GM18951 (cell line): ENCODE measurements around the gene TGOLN2.
"Not testable (repeated sequence)": the region's sequence is repeated elsewhere in the genome, so short reads cannot be mapped to it uniquely, and the experiment has no call there.

Experiments
- POLR2A ChIP-seq: IDR thresholded peaks from 4 replicates; pipeline ENCODE4 v1.6.1; 2011; ENCODE audit warnings: mild to moderate bottlenecking; ENCODE audit not compliant: insufficient read length, insufficient read depth; ENCODE audit errors: extremely low read depth
- in situ Hi-C: fragments of 300-500 bp; cut with MboI; formaldehyde crosslinking; loops from one replicate; pipeline ENCODE4 v1.12.0; 2022; ENCODE audit warnings: low sequenced_read_pairs, mixed read lengths, inconsistent platforms; ENCODE audit not compliant: unreplicated experiment

Gene TGOLN2

DNA sequence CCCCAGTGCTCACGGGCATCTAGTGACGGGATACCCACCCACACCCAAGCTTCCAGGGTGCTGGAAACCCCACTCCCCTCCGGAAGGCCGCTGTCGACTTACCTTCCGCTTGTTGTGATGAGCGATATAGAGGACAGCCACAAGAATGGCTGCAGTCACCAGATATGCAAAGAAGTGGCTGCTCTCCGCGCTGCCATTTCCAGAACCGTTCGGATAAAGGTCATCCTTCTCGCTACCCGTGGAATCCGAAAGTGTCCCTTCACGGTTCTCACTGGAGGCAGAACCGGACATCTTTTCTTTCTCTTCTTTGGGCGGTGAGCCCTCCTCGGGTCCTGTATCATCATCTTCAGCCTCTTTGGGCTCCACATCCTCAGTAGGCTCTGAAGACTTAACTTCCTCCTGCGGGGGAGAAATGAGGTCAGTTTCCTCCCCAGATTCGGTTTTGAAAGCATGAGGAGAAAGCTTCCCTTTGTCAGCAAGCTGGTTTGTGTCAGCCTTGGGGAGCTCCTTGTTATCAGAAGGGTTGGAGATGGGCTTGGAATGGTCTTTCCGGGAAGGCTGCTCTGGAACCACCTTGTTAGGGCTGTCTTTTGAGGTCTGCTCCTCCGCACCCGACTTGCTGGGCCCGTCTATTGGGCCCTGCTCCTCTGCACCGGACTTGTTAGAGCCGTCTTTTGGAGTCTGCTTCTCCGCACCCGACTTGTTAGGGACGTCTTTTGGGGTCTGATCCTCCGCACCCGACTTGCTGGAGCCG is 1.2 kb downstream of the TGOLN2 start:
- in situ Hi-C loops: no loop called here
- TF ChIP-seq POLR2A: no peak

- in situ Hi-C loops: no loop called here
- no peak for TF ChIP-seq POLR2A
These were observed 2.4 kb downstream of the TGOLN2 start for GRCh38 chr2:85325466-85325811.

GRCh38 chr2:85324639-85325465 is 2.9 kb downstream of the TGOLN2 start:
- in situ Hi-C loops: no loop called here

DNA sequence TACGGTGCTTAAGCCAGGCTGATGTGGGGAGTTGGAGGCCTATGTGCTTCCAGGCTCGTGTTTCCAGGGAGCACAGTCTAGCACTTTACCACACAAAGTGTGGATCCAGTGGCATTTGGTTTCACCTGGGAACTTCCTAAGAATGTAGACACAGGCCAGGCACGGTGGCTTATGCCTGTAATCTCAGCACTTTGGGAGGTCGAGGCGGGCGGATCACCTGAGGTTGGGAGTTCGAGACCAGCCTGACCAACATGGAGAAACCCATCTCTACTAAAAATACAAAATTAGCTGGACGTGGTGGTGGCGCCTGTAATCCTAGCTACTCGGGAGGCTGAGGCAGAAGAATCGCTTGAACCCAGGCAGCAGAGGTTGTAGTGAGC is 3.8 kb downstream of the TGOLN2 start:
- in situ Hi-C loops: not testable (repeated sequence)

More at GRCh38 chr2:85324639-85325465, 2.9 kb downstream of the TGOLN2 start:
- no peak for TF ChIP-seq POLR2A

- no peak for TF ChIP-seq POLR2A
- in situ Hi-C loops: no loop called here
These were observed 4.3 kb downstream of the TGOLN2 start for GRCh38 chr2:85323351-85323987.

DNA sequence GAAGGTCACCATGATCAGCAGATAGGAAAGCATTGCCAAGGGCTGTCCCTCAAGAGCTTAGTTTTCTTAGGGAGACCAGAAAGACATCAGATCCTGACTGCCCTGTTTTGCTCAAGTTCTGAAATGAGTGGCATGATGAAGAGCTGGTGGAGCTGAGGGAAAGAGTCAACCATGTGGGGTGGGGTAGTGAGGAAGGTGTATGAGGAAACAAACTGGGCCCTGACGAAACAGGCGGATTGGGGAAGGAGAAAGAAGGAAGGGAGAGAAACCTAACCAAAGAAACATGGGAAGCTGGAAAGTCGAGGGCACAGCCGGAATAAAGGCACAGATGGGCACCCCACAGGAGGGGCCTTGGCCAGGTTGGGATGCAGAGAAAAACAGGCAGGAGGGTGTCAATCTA is 8.0 kb downstream of the TGOLN2 start:
- in situ Hi-C loops: no loop called here
- TF ChIP-seq POLR2A: no peak

DNA sequence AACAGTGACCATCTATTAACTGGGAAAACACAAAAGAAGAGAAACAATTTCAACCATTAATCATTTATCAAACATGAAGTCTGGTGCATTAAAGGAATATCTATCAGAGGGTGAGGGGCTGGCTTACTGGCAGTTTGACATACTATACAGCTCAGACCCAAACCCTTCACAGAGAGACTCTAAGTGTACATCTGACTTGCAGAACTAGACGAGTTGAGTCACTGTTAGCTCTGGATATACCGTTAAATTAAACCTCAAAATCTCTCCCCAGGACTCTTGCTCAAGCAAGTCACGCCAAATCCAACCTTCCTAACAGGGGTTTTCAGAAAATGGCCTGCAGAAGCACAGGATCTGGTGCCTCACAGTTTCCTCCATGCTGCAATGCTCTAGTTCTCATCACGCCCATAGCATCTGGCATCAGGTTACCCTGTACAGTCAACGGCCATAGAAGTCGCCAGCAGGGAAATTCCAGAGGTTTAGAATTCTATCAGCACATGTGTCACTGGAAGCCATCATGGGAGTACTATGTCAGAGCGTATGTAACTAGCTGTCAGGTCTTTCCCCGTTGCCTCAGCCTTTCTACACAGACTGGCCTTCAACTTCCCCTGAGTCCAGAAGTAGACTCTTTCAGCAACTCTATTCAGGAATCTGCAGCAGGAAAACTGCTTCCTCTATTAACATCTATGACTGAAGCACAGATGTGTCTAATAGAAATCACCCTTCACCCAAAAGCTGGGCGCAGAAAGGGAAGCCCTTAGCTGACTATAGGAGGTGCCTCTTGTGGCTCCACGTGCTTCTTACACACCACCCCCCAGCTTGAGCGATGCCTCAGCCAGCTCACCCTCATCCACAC is 9.3 kb downstream of the TGOLN2 start:
- in situ Hi-C loops: no loop called here
- TF ChIP-seq POLR2A: no peak

DNA sequence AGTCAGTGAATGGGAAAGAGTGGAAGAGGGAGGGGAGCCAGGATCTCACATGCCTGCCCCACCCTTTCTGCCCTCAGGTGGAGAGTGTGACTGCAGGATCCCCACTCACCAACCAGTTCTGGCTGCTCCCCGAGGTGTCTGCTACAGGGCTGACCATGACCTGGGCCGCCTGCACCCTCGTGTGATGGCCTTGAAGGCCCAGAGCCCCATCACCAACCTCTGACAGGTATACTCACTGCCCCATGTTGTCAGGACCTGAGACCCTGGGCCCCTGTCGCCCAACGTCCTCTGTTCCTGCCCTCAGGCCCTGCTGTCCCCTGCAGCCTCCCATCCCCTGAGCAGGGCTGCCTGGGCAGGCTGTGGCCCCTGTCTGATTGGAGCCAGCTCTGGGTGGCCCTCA is 11.9 kb downstream of the TGOLN2 start:
- in situ Hi-C loops: not testable (repeated sequence)

DNA sequence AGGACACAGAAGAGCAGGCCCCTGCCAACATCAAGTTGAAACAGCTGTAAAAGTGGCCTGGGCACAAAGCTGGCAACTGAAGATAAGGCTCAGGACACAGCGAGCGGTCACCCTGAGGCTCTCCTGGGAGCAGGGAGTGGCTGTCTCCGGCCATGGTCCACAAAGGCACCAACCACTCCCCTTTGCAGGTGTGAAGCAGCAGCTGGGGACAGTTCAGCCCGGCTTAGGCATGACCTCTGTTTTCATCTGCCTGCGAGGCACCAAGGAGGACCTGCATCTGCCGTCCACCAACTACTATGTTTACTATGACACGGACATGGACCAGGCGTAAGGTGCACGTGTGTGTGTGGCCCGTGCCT is 12.9 kb downstream of the TGOLN2 start:
- in situ Hi-C loops: no loop called here
- TF ChIP-seq POLR2A: no peak

GRCh38 chr2:85312404-85312803 is 15.4 kb downstream of the TGOLN2 start:
- TF ChIP-seq POLR2A: no peak
- in situ Hi-C loops: no loop called here

DNA sequence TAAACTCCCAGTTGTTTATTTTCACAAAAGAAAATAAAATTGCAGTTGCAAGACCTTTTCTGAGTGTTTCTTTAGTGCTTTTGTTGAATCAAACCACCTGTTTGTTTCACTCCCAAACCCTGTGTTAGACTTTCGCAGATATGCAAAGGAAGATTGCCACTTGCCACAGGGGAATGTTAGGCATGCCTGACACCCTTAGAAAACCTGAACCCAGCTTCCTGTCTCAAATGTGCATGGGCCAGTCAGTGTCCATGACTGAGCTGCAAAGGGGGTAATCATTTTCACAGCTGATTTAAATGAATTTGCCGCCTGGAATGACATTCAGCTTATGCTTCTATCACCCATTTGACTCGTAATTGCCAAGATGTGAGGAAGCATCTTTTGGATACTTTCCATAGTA is 17.5 kb downstream of the TGOLN2 start:
- TF ChIP-seq POLR2A: no peak
- in situ Hi-C loops: no loop called here

DNA sequence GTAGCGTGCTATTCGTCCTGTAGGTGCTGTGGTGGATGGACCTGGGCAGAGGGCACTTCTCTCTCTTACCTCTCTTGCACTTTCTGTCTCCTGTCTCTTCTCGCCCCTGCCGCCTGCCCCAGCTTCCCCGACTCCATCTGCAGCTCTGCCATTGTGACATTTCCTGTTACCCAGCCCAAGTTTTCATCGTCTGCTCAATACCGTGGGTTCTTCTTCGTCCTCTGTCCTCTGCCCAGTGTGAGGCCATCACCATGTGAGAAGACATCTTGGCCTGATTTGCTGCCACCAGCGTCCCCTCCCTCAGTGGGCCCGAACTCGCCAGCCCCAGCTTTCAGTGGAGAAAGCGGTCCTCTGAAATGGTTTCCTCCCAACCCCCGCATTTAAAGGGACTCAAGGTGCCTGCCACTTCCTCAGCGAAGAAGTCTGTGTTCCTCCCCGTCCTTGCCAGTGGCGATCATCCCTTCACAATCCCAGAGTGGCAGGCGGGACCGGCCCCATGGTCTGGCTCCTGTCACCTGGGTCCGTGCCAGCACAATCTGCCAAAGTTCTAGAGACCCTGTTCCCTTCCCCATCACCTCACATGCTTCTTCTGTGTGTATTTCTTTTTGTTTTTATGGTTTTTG is 18.0 kb downstream of the TGOLN2 start:
- in situ Hi-C loops: no loop called here
- no peak for TF ChIP-seq POLR2A
